Muscle layer of duodenum (tissue), 2 donors: Measurements from ENCODE around the gene ADCY2.

Source experiments
- H3K27ac ChIP-seq: one replicate; pipeline ENCODE4 v1.7.0; 2013; ENCODE audit warnings: mild to moderate bottlenecking, low read length
- H3K27me3 ChIP-seq: one replicate; pipeline ENCODE4 v1.7.0; 2013; ENCODE audit warnings: low read depth, mild to moderate bottlenecking, control low read depth, low read length
- H3K36me3 ChIP-seq, 2 donors: one replicate each; pipeline ENCODE4 v1.7.0; 2013; ENCODE audit warnings: low read length in 2 of 2, control low read depth in 1 of 2, mild to moderate bottlenecking in 1 of 2; ENCODE audit not compliant: insufficient read depth in 2 of 2, control insufficient read depth in 1 of 2
- H3K4me1 ChIP-seq, 2 donors: one replicate each; pipeline ENCODE4 v1.7.0; 2013; ENCODE audit warnings: low read length in 2 of 2, mild to moderate bottlenecking in 2 of 2, control low read depth in 1 of 2, moderate library complexity in 1 of 2; ENCODE audit not compliant: insufficient read depth in 2 of 2, control insufficient read depth in 1 of 2
- H3K4me3 ChIP-seq, 2 donors: one replicate each; pipeline ENCODE4 v1.7.0; 2013; ENCODE audit warnings: low read length in 2 of 2, low read depth in 1 of 2, mild to moderate bottlenecking in 1 of 2
- H3K9me3 ChIP-seq, 2 donors: one replicate each; pipeline ENCODE4 v1.7.0; 2013; ENCODE audit warnings: low read length in 2 of 2, control low read depth in 1 of 2, mild to moderate bottlenecking in 1 of 2; ENCODE audit not compliant: control insufficient read depth in 1 of 2
- donor health status: healthy.

Gene ADCY2

DNA sequence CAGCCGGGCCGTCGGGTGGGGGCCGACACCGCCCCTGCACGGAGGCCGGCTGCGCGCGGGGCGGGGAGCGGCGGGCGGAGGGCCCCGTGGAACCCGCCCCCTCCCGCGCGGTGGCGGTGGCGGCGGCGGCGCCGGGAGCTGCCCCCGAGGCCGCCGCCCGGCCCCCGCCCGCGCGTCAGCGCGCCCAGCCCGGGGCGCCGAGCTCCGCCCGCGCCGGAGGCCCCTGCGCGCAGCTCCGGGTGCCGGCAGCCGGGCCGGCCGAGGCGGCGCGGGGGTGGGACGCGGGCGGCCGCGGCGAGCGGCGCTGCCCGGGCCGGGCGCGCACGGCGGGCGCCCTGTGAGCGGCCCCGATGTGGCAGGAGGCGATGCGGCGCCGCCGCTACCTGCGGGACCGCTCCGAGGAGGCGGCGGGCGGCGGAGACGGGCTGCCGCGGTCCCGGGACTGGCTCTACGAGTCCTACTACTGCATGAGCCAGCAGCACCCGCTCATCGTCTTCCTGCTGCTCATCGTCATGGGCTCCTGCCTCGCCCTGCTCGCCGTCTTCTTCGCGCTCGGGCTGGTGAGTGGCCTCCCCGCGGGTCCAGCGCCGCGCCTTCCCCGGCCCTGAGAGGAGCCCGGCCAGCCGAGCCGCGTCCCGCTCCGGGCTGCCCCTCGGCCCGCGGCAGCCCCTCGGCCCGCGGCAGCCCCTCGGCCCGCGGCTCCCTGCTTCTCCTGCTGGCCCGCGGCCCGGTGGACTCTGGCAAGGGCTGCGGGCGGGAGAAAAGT is at the start of gene ADCY2:
TSS of gene ADCY2 (plus strand) at position 192 of the 766 bp plus-strand sequence. CDS start at position 351, 159 bp downstream.
- Histone ChIP-seq H3K4me1 (peaks cover 0 to 5% of the 10 kb centered on the region in 2 donors), H3K27ac (no peak within 1 kb of the TSS), H3K4me3 (peak within 1 kb of the TSS; percentile 60 to 72), H3K36me3 (no peaks in the 10 kb centered on the region), H3K27me3 (no peaks in the 10 kb centered on the region), H3K9me3 (no peaks in the 10 kb centered on the region)

- no peak overlapping the region for H3K27ac ChIP-seq
- H3K4me3 ChIP-seq: no peak overlapping the region
- H3K36me3 ChIP-seq: no peaks in the 10 kb centered on the region
- H3K9me3 ChIP-seq: no peaks in the 10 kb centered on the region
- H3K4me1 ChIP-seq: no peaks in the 10 kb centered on the region
- no peaks in the 10 kb centered on the region for H3K27me3 ChIP-seq
Observed at GRCh38 chr5:7347377-7347776, 48.6 kb upstream of the ADCY2 start.

DNA sequence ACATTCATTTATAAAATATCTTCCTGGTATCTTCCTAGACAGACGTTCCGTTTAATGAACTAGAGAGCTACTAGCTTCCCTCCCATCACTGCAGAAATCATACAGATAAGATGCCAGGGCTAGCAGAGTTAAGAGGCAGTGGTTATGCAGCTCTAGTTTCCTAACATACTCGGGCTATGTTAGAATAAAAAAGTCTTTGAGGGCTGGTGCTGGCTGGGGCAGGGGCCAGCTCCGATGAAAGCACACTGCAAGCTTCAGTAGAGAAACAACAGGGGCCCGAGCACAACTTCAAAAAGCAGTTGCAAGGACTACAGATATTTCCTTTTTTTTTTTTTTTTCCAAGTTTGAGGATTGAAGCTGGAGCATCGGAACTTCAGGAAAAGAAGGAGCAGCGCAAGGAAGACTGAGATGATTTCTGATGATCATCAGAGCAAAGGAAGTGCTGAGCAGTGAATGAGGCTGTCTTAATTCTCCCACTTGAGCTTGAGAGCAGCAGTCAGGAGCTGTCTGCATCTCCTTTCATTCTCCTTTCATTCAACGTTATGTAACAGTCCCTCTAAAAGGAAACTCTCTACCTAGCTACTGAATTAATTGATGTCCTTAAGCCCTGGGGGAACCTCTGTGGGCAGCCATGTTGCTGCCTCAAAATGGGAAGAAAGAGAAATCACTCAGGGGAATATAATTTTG is 47.6 kb upstream of the ADCY2 start:
- Histone ChIP-seq H3K4me3 (no peak overlapping the region), H3K36me3 (no peaks in the 10 kb centered on the region), H3K4me1 (no peaks in the 10 kb centered on the region), H3K27me3 (no peaks in the 10 kb centered on the region), H3K27ac (no peak overlapping the region), H3K9me3 (no peaks in the 10 kb centered on the region)

DNA sequence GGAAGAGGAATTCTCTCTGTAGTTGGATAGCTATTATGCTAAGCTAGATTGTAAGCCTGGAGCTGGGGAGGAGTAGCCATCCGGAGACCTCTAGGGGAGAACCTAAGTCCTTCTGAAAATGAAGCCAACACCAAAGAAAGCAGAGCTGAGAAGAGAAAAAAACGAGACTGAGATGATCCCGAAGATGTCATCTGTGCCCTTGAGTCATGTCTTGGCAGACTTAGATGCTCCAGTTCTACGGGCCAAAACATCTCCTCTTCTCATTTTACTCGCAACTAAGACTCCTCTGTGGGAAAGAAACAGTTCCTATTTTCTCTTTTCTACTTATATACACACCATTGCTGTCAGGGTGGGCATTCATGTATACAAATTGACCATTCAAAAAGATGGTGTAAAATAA is 34.3 kb upstream of the ADCY2 start:
- H3K9me3 ChIP-seq: no peaks in the 10 kb centered on the region
- H3K36me3 ChIP-seq: no peaks in the 10 kb centered on the region
- no peaks in the 10 kb centered on the region for H3K4me1 ChIP-seq
- no peaks in the 10 kb centered on the region for H3K27me3 ChIP-seq
- H3K27ac ChIP-seq: no peak overlapping the region
- H3K4me3 ChIP-seq: no peak overlapping the region

DNA sequence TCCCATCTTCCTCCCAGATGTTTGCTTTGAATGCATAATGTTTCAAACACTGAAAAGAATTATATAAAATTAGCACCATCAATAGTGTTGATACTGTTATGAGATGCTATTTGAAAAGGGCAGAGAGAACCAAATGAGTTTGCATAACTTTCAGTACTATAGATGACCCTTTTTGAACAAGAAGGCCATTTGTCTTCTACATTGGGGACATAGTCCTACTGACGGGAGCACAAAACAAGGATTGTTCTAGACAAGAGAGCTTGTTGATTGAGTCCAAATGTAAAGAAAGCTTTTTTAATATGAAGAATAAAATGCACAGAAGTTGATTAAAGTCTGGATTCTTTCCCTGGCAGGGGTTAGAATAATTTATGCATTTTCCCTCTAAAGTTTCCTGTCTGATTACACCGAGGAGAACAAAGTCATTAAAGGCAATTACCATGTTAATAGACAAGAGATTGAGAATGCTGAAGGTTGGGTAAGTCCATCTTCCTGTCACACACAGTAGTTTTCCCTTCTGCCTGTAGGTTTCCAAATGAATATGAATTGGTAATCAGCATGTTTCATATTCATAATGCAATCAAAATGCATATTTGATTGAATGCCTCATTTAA is 32.8 kb upstream of the ADCY2 start:
- Histone ChIP-seq H3K4me3 (no peak overlapping the region), H3K27me3 (no peaks in the 10 kb centered on the region), H3K9me3 (no peaks in the 10 kb centered on the region), H3K36me3 (no peaks in the 10 kb centered on the region), H3K4me1 (no peaks in the 10 kb centered on the region), H3K27ac (no peak overlapping the region)

DNA sequence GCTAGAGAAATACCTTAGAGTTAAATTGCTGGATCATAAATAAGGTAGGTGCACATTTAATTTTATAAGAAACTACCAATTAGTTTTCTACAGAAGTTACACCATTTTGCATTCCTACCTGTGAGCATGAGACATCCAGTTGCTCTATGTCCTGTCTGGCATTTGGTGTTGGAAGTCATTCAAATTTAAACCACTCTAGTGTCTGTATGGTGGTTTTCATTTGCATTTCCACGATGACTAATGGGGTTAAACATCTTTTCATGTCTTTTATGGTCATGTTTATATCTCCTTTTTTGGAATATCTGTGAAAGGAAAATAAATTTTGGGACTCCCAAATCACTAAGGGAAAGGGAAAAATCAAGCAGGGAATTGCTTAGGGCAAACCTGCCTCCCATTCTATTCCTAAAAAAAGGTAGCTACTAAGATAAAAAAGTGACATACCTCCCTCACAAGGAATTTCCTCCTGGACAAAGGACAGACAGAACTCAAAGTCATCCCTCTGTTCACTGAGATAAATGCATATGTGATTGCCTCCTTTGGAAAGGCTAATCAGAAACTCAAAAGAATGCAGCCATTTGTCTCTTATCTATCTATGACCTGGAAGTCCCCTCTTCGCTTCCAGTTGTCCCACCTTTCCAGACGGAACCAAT is 31.6 kb upstream of the ADCY2 start:
- no peaks in the 10 kb centered on the region for H3K36me3 ChIP-seq
- H3K9me3 ChIP-seq: no peaks in the 10 kb centered on the region
- H3K27me3 ChIP-seq: no peaks in the 10 kb centered on the region
- no peak overlapping the region for H3K27ac ChIP-seq
- H3K4me3 ChIP-seq: no peak overlapping the region
- H3K4me1 ChIP-seq: no peaks in the 10 kb centered on the region

DNA sequence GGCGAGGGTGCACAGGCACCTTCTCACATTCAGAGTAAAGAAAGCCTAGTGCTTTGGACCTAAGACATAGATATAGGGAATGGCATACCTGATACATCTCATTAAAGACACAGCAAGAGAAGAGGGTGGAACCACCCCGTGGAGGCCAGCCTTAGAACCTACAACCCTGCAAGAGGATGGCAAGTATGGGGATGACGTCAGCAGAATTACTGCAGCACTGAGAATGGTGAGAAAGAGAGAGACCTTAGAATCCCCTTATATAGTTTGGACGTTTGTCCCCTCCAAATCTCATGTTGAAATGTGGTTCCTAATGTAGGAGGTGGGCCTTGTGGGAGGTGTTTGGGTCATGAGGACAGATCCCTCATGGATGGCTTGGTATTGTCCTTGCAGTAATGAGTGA is 28.2 kb upstream of the ADCY2 start:
- Histone ChIP-seq H3K9me3 (no peaks in the 10 kb centered on the region), H3K27ac (no peak overlapping the region), H3K4me1 (no peaks in the 10 kb centered on the region), H3K36me3 (no peaks in the 10 kb centered on the region), H3K27me3 (no peaks in the 10 kb centered on the region), H3K4me3 (no peak overlapping the region)

DNA sequence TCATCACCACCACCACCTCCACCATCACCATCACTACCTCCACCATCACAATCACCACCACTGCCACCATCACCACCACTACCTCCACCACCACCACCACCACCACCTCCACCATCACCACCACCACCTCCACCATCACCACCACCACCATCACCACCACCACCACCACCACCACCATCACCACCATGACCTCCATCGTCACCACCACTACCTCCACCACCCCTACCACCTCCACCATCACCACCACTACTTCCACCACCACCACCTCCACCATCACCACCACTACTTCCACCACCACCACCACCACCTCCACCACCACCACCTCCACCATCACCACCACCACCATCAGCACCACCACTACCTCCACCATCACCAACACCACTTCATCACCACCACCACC is 23.5 kb upstream of the ADCY2 start:
- H3K4me1 ChIP-seq: no peaks in the 10 kb centered on the region
- H3K27me3 ChIP-seq: no peaks in the 10 kb centered on the region
- H3K4me3 ChIP-seq: no peak overlapping the region
- no peaks in the 10 kb centered on the region for H3K36me3 ChIP-seq
- H3K9me3 ChIP-seq: no peaks in the 10 kb centered on the region
- no peak overlapping the region for H3K27ac ChIP-seq

GRCh38 chr5:7374186-7374585 is 21.8 kb upstream of the ADCY2 start:
- no peaks in the 10 kb centered on the region for H3K36me3 ChIP-seq

GRCh38 chr5:7375457-7375856 is 20.5 kb upstream of the ADCY2 start:
- Histone ChIP-seq H3K9me3 (no peaks in the 10 kb centered on the region), H3K27me3 (no peaks in the 10 kb centered on the region), H3K27ac (no peak overlapping the region), H3K4me1 (no peaks in the 10 kb centered on the region), H3K4me3 (no peak overlapping the region), H3K36me3 (no peaks in the 10 kb centered on the region)

More at GRCh38 chr5:7374186-7374585, 21.8 kb upstream of the ADCY2 start:
- no peaks in the 10 kb centered on the region for H3K4me1 ChIP-seq
- no peak overlapping the region for H3K27ac ChIP-seq
- H3K9me3 ChIP-seq: no peaks in the 10 kb centered on the region
- no peak overlapping the region for H3K4me3 ChIP-seq
- no peaks in the 10 kb centered on the region for H3K27me3 ChIP-seq

- no peak overlapping the region for H3K4me3 ChIP-seq
- H3K36me3 ChIP-seq: no peaks in the 10 kb centered on the region
- H3K4me1 ChIP-seq: no peaks in the 10 kb centered on the region
- no peaks in the 10 kb centered on the region for H3K27me3 ChIP-seq
- H3K27ac ChIP-seq: no peak overlapping the region
- H3K9me3 ChIP-seq: no peaks in the 10 kb centered on the region
Observed at GRCh38 chr5:7376871-7377270, 19.1 kb upstream of the ADCY2 start.
